GM12865 (cell line): Measurements from ENCODE around the gene MS4A6E.

ENCODE experiments used
- DNase-seq: peaks from one replicate; pipeline ENCODE4 v3.0.0; 2010; ENCODE audit warnings: low read depth
- H3K4me3 ChIP-seq: 2 replicates; pipeline ENCODE4 v1.5.1; 2011; ENCODE audit warnings: mild to moderate bottlenecking, low read depth, low read length, control low read depth
- TF ChIP-seq, protein P1 (sequence below): IDR thresholded peaks from 2 replicates; pipeline ENCODE4 v1.5.1; 2011; ENCODE audit warnings: low read length, control low read depth, low read depth, inconsistent platforms; ENCODE audit not compliant: insufficient read depth; ENCODE audit errors: missing control alignments

The MS4A6E gene

DNA sequence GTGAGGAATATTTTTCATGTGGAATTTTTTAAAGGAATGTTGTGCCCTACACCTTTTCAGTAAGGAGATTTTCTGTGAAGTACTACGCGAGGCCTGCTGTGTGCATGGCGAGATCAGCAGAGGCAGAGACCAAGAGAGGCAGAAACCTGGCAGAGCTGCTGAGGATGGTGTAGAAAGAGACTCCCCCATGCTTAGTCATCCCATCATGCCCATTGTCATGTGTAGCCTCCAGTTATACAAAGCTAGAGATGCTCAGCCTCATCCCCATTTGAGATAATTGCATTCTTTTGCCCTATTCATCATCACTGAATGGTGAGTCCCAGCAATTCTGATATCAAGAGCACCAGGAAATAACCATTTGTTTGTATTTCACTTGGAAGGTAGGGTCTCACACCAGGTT, 48.3 kb downstream of the MS4A6E start:
- TF ChIP-seq, protein P1, sequence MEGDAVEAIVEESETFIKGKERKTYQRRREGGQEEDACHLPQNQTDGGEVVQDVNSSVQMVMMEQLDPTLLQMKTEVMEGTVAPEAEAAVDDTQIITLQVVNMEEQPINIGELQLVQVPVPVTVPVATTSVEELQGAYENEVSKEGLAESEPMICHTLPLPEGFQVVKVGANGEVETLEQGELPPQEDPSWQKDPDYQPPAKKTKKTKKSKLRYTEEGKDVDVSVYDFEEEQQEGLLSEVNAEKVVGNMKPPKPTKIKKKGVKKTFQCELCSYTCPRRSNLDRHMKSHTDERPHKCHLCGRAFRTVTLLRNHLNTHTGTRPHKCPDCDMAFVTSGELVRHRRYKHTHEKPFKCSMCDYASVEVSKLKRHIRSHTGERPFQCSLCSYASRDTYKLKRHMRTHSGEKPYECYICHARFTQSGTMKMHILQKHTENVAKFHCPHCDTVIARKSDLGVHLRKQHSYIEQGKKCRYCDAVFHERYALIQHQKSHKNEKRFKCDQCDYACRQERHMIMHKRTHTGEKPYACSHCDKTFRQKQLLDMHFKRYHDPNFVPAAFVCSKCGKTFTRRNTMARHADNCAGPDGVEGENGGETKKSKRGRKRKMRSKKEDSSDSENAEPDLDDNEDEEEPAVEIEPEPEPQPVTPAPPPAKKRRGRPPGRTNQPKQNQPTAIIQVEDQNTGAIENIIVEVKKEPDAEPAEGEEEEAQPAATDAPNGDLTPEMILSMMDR: no peak
- no peak for DNase-seq
- no peak overlapping the region for H3K4me3 ChIP-seq

DNA sequence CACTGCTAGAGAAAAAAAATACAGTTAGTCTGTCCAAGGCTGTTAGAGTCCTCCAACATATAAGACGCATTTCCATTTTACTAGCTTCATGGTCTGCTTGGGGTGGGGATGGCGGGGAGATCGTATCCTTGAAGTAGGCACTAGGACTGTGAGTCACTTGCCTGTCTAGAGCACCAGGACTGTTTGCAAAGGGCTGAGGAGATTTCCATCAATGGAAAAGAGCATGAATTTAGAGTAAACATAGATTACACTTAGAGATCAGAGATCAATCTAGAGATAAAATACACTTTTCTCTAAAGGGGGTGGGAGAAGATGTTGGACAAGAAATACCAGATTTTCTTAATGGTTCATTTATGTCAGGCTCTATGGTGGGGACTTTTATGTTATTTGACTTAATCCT, 49.5 kb downstream of the MS4A6E start:
- TF ChIP-seq, protein P1: no peak
- no peak for DNase-seq
- H3K4me3 ChIP-seq: no peak overlapping the region

DNA sequence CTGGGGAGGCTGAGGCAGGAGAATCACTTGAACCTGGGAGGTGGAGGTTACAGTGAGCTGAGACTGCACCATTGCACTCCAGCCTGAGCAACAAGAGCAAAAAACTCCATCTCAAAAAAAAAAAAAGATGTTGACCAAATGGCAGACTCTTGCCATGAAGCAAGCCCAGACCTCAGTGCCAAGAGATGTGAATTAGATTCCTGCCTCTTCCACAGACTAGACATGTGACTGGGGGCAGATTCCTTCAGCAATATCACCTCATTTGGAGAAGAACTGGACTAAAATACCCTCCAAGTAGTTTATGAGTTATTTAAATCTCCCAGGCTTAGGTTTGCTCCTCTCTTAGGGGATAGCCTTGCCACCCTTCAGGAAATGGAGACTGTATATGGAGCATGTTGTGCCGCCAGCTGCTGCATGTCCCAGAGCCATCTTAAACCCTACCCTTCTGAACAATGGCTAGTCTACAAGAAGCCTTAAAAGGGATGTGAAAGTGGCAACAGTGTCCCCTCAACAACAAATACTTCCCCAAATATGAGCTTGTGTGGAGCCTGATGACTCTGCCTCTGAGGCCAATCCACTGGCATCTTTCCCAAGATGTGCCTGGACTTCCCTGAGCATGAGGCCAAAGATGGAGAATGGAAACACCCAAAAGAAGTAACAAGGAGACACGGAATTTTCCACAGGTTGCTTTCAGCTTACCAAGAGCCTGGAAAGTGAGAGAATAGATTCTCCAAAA, 50.5 kb downstream of the MS4A6E start:
- peak overlapping the region; percentile 25; the same call in 1 of the 2 replicates for H3K4me3 ChIP-seq
- DNase-seq: peak; percentile 77
- TF ChIP-seq, protein P1: no peak

DNA sequence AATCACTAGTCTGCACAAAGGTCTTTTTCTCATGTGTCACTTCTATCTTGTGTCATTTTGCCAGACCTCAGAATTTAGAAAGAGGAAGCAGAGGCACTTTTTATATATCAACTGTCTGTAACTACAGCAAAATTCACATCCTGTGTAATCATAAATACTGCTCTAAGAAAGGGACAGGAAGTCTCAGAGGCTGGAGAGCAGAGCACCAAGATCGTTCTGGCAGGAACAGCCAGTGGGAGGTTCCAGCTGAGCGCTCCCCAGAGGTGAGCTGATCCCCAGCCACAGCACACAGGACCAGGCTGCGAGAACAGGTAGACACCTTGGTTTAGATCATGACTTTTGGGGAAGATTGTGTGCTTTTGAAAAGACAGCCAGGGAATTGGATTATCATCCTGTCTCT, 51.3 kb downstream of the MS4A6E start, which contains the start of gene MS4A7:
Gene MS4A7, plus strand, starts transcription at position 179 of the 400 bp plus-strand sequence. CDS start 4,610 bp downstream, outside the sequence.
- TF ChIP-seq, protein P1: no peak
- peak within 1 kb of the TSS; percentile 25 for H3K4me3 ChIP-seq
- peak; percentile 87 for DNase-seq

GRCh38 chr11:60389279-60389910, 62.3 kb downstream of the MS4A6E start:
- no peak overlapping the region for H3K4me3 ChIP-seq
- TF ChIP-seq, protein P1: no peak
- DNase-seq: peak; percentile 82

GRCh38 chr11:60390419-60390818, 63.4 kb downstream of the MS4A6E start:
- H3K4me3 ChIP-seq: no peak overlapping the region
- DNase-seq: peak; percentile 9
- TF ChIP-seq, protein P1: no peak
